Hippocampal formation (tissue), 2 donors: Measurements from ENCODE around the gene ZMIZ1.

Experiments
- DNase-seq, 2 donors: peaks; one replicate each; lab custom pipeline; 2025; lab: John Stamatoyannopoulos, UW

The ZMIZ1 gene

GRCh38 chr10:79155301-79156081, 86.7 kb downstream of the ZMIZ1 start:
- DNase-seq = no peak

GRCh38 chr10:79156334-79157274, 87.8 kb downstream of the ZMIZ1 start:
- DNase-seq = no peak

DNA sequence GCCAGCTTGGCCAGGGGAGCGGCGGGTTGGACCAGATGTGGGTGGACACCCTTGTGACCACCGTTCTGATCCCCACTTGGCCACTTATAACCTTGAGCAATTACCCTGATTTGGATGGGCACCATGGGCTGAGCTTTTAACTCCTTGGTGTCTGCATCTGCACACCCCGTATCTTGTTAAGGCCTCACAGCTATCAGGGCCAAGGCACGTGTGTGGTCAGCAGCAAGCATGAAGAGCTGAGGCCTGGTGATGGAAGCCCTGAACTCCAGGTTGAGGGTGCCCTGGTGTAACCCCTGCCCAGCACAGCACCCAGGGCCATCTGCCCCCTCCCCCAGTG, 89.2 kb downstream of the ZMIZ1 start:
- no peak for DNase-seq

DNA sequence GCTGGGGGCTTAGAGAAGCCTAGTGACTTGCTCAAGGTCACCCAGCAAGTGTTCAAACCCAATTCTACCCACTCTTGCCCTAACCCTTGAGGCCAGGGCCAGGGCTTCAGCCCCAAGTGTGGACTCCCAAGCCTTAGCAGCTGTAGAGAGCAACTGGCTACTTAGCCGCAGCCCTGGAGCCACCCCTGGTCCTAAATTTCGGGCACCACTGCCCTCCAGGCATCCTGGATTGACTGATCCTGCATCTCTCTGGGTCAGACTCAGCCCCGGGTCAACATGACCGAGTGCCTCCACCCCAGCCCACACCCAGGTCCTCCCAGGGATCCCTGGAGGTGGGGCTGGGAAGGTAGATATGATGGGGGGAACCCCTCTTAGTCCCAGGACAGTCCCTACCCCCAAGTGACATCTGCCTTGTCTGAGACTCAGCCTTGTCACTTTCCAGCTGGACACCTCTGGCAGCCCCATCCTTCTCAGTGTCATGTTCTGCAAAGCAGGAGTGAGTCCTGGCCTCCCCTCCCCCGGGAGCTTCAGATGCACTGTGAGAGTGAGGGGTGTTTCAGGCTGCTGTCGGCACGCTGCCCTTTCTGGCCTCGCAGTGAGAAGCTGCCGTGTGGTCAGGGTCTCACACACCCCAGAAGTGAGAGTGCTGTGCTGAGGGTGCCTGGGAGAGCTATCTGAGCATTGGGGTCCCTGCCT, 89.8 kb downstream of the ZMIZ1 start:
- DNase-seq = no peak

- no peak for DNase-seq
These were observed 90.4 kb downstream of the ZMIZ1 start for GRCh38 chr10:79159141-79159651.

DNA sequence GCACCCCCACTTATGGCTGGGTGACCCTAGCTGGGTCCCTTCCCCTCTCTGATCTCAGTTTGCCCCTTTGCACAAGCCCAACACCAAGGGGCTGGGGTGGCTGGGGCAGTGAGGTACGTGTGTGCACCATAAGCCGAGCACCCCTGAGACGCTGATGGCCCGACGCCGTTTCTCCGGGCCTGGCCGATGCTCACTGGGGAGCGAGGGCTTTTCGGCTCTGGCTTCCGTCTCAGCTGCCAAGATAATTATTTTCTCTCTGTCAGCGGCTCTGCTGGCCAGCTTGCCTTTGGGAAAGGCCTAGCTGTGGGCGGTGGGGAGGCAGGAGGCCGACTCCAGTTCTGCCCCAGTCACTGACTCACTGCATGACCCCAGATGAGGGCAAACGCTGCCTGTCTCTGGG, 91.0 kb downstream of the ZMIZ1 start:
- no peak for DNase-seq

DNA sequence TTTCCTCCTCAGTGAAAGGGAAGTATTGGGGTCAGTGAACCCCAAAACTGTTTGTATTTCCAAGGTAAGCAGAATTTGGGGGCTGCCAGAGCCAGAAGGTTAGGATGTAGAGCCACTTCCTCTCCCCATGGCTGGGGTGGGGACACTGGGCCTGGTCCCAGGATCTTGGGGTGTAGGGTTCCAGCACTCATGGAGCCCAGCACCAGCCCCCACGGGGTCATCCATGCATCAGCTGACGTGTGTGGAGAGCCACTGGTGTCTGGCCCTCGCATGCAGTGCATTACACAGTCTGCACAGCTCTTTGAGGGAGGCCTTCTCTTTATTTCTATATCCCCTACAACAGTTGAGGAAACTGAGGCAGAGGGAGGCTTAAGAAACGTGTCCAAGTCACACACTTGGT, 91.4 kb downstream of the ZMIZ1 start:
- DNase-seq = no peak

- no peak for DNase-seq
These were observed 92.8 kb downstream of the ZMIZ1 start for GRCh38 chr10:79161557-79161956.

DNA sequence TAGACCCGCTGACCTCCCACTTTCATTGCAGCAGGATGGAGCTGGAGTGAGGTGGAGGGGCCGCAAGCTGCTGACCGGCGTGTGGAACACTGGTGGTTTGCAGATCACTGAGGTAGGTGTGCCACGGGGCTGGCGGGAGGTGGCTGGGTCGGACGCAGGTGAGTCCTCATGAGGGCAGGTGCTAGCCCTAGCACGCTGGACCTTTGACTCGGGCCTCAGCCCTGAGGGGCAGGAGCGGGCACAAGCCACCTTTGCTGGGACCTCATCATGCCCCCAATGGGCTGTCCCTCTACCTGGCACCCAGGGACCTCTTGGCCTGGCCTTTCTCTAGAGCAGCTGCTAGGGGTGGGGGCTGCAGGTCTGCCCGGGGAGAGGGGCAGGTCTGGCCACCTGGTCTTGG, 93.3 kb downstream of the ZMIZ1 start:
- DNase-seq = no peak

GRCh38 chr10:79162861-79163665, 94.3 kb downstream of the ZMIZ1 start:
- DNase-seq = no peak

DNA sequence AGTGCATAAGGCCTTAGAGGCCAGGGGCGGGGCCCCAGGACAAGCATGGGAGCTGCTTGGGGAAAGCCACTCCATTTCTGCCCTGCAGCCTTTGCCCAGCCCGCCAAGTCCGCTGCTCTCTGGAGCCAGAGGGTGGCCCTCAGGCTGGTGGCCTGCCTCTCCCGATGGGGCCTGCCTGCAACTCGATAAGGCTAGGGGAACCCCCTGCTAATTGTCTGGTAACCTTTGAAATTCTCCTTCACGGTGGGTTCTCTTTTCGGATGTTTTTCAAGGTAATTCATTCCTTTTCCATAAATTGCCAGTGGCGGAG, 94.9 kb downstream of the ZMIZ1 start:
- no peak for DNase-seq

- no peak for DNase-seq
These were observed 95.3 kb downstream of the ZMIZ1 start for GRCh38 chr10:79164075-79164474.

GRCh38 chr10:79165070-79165778, 96.5 kb downstream of the ZMIZ1 start:
- no peak for DNase-seq

DNA sequence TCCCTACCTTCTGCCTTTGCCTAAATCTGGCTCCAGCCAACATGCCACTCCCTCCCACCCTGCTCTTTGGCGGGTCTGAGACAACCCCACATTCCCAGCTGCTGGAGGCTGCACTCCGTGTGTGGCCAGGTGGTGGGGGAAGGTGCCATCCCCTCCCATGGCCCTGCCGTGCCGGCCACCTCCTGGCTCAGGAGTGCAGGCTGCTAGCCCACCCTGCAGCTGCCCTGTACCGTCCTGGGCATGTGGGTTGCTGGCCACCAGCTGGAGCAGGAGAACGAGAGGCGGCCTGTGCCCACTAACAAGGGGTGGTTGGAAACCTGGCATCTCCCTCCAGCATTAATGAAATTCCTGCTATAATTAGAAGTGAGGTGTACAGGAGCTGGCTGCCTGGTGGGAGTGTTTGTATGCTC, 97.6 kb downstream of the ZMIZ1 start:
- DNase-seq = no peak

- DNase-seq = no peak
These were observed 98.0 kb downstream of the ZMIZ1 start for GRCh38 chr10:79166741-79167140.

- DNase-seq = no peak
These were observed 98.8 kb downstream of the ZMIZ1 start for GRCh38 chr10:79167537-79167936.

DNA sequence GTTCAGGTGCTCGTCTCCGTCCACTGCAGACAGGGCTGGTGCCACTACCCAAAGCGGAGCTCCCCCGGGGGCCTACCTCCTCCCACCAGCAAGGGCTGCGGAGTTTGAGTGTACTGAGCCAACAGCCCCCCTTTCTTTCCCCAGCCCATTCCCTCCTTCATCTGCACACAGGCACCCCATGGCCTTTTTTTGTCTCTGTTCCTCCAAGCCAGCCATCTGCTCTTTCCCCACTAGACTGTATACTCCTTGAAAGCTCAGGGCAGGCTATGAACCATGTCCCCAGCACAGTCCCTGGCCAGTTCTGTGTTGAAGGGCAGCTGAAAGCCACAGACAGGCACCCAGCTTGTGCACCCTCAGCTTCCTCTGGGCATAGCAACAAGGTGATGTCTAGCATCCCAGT, 99.4 kb downstream of the ZMIZ1 start:
- DNase-seq = no peak

DNA sequence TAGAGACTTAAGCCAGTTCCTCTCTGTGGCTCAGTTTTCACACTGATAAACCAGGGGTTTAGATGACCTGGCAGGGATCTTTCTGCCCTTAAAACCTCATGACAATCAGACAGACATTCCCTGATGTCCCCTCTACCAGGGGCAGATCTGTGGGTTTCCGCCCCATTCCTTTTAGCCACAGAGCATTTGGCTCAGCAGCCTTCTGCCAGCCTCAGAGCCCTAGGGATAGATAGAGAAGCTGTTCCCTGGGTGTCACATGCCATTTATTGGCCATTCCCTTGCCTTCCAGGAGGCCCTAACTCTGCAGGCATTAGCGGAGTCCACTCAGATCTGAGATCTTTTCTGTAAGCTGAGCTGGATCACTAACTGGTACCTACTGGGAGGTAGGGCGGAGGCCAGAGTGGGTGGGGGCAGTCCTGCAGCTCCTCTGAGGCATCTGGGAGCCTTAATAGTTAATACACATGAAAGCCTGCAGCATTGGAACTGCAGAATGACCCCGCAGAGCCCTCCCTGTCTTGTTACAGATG, 101.5 kb downstream of the ZMIZ1 start:
- DNase-seq = no peak

DNA sequence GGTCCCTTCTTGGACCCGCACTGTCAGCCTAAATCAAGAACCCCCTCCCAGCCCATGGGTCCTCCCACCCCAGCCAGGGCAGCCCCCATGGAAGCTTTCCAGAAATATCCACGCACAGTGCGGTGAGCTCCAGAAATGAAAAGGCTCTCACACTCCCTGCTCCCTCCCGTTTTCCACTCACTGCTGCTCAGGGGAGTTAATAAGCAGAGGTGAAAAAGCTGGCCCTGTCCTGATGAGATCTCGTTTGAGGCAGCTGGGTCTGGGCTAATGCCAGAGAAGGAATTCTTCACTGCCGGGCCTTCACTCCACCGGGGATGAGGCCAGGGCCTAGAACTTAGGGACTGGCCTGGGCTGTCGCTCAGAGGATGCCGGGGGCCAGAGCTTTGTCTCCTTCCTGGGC, 102.2 kb downstream of the ZMIZ1 start:
- DNase-seq = no peak

- DNase-seq = no peak
These were observed 102.7 kb downstream of the ZMIZ1 start for GRCh38 chr10:79171504-79171903.

DNA sequence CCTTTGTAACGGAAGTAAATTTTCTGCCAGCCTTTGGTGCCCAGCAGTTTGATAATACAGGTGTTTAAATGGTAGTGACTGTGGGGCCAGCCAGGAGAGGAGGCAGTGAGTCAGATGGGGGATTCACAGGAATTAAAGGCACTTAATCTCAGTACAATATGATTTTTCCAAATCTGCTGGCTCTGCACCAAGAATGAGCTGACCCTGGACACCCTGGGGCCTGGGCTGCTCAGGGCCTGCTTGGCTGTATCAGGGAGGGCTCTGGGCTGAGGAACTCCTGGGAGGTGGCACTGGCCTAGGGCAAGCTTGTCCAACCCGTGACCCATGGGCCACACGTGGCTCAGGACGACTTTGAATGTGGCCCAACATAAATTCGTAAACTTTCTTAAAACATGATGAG, 104.1 kb downstream of the ZMIZ1 start:
- DNase-seq = no peak
